Measurements from ENCODE around the gene FAM241B.

- TF ChIP-seq POLR2AphosphoS5 (IDR thresholded peaks at IDR 0.05; ENCODE audit: insufficient read depth in 1 of 2, low read depth in 1 of 2) (no peak), CTCF (IDR thresholded peaks at IDR 0.05) (no peak), POLR2A (IDR thresholded peaks at IDR 0.05) (no peak)
These were observed 18.4 kb downstream of the FAM241B start for GRCh38 chr10:69648461-69648860.

Measured in vagina (tissue), 2 donors.